Suprapubic skin (tissue), 4 donors: ENCODE data around the gene SPAG16.

ENCODE experiments used
- CTCF ChIP-seq, 2 donors: fragments of 200-600 bp in 1 of 2; fragments of 450-650 bp in 1 of 2; sonication (generic) in 1 of 2; IDR thresholded peaks; one replicate each; pipeline ENCODE4 v1.5.1; 2016 to 2019; ENCODE audit warnings: antibody characterized with exemption in 2 of 2, mild to moderate bottlenecking in 1 of 2, moderate library complexity in 1 of 2
- EP300 ChIP-seq: sonication (generic); formaldehyde crosslinking; IDR thresholded peaks from one replicate; pipeline ENCODE4 v1.6.1; 2017; ENCODE audit warnings: antibody characterized with exemption
- POLR2A ChIP-seq, 2 donors: fragments of 450-650 bp; IDR thresholded peaks; one replicate each; pipeline ENCODE4 v1.6.1; 2017; ENCODE audit warnings: antibody characterized with exemption in 2 of 2, mild to moderate bottlenecking in 2 of 2, moderate library complexity in 2 of 2
- POLR2AphosphoS5 ChIP-seq, 3 donors: sonication (generic); formaldehyde crosslinking; IDR thresholded peaks; one replicate each; pipeline ENCODE4 v1.6.1; 2017; ENCODE audit warnings: antibody characterized with exemption in 3 of 3

DNA sequence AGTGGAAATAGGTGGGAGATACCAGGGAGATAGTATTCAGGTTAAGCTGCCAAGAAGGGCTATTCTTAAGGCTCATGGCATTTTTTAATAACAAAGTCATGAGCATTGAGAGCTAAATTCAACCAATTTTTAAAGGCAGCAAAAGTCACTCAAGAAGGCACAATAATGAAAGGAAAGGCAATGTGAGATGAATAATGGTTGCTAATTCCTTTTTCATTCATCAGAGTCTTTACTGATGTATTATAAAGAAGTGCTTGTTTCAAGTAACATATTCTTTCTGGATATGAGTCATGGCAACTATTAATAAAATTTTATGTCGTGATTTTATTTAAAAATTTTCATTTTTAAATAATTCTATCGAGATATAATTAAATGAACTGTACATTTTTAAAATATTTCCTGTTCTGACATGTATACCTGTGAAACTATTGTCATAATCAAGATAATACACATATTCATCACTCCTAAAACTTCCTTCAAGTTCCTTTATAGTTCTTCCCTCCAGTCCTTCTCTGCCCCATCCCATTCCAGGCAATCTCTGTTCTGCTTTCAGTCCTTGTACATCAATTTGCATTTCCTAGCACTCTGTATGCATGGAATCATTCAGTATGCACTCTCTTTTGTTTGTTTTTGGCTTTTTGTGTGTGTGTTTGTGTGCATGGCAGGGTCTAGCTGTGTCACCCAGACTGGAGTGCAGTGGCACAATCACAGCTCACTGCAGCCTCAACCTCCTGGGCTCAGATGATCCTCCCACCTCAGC lies 1167.4 kb downstream of the SPAG16 start:
- TF ChIP-seq CTCF (IDR thresholded peaks at IDR 0.05) (no peak), POLR2A (IDR thresholded peaks at IDR 0.05) (no peak), EP300 (no peak), POLR2AphosphoS5 (IDR thresholded peaks at IDR 0.05) (no peak)
